ENCODE measurements around the gene KCNN3. TPM values are rescaled to one million over a fixed set of nuclear protein-coding genes. Genes with fewer than 3 reads are reported as not detected.

KCNN3 gene
- total and polyA plus RNA-seq, 2 of the 8 experiments (the other 6 are each of a cell fraction or from before 2014, with no cell fraction given): 2.8 to 3.7 TPM

DNA sequence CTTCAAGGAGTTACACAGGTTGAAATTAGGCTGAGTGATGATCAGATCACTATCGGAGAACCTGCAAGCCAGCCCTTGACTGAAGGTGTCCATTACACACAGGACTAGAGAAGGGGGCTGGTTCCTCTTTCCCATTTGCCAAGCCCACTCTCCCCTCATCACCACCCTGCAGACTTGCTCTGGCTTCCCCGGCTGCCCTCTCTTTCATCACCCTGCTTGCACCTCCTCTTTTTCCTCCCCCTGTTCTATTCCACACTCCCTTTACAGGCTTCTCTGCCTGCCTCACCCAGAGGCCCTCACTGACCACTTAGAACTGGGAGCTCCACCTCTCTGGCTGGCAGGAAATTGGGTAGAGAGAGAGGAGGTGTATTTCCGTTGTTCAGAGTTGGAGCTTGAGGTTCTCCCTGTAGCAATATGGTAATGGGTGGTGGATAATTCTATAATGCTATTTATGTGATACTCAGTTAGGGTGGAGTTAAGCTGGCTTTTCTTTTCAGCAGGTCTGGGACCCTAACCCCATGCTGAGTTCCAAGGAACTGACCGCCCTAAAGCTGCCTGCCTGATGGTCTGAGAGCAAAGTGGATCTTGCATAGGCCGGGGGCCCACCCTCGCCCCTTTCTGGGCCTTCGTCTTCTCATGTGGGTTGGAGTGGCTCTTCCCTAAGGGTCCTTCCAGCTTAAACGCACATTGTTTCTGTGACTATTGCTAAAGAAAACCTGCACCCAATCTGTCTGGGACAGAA lies 150.3 kb downstream of the KCNN3 start:
- Histone ChIP-seq H3K36me3 (ENCODE audit: control insufficient read depth in 2 of 4, insufficient read depth in 4 of 4, low read length in 3 of 4) (no peaks in the 10 kb centered on the region), H3K18ac (ENCODE audit: extremely low read depth, low read length) (no peak overlapping the region), H2BK5ac (ENCODE audit: low read depth, low read length) (no peak overlapping the region), H3K14ac (ENCODE audit: insufficient read length) (no peak overlapping the region), H2BK12ac (ENCODE audit: low read depth, low read length) (no peak overlapping the region), H3K56ac (replicated peaks; ENCODE audit: insufficient read length, low read depth, low read length) (no peak overlapping the region), H2BK20ac (ENCODE audit: low read length) (no peak overlapping the region), H3K9me3 (ENCODE audit: insufficient read depth in 2 of 2, low read depth in 1 of 2, low read length in 1 of 2) (no peaks in the 10 kb centered on the region), H4K5ac (ENCODE audit: insufficient read length, low read depth, low read length) (no peak overlapping the region), H3K27ac (ENCODE audit: low read depth, low read length) (no peak overlapping the region), H3K4me1 (replicated peaks in 1 of 4; ENCODE audit: control insufficient read depth in 3 of 4, insufficient read depth in 4 of 4, low read length in 3 of 4) (no peaks in the 10 kb centered on the region), H3K79me1 (ENCODE audit: low read depth, low read length) (no peaks in the 10 kb centered on the region), H4K91ac (replicated peaks; ENCODE audit: insufficient read length, low read length) (no peak overlapping the region), H2BK120ac (replicated peaks; ENCODE audit: low read depth, low read length) (no peak overlapping the region), H3K4me2 (ENCODE audit: insufficient read depth in 1 of 2, low read depth in 2 of 2, low read length in 2 of 2) (no peak overlapping the region), H3K79me2 (ENCODE audit: control insufficient read depth in 1 of 2, insufficient read depth in 2 of 2, low read length in 2 of 2) (no peaks in the 10 kb centered on the region), H2AK5ac (ENCODE audit: low read depth, low read length) (no peak overlapping the region), H3K23me2 (ENCODE audit: low read depth, low read length) (no peaks in the 10 kb centered on the region), H3K23ac (ENCODE audit: insufficient read length) (no peak overlapping the region), H3K9ac (replicated peaks in 1 of 4; ENCODE audit: extremely low read depth in 1 of 4, low read depth in 3 of 4, low read length in 3 of 4) (no peak overlapping the region), H3K4ac (replicated peaks; ENCODE audit: insufficient read length, low read depth, low read length) (no peak overlapping the region), H3K4me3 (ENCODE audit: extremely low read depth in 1 of 4, insufficient read depth in 2 of 4, low read depth in 3 of 4, low read length in 4 of 4) (no peak overlapping the region), H4K8ac (ENCODE audit: extremely low read depth, insufficient read depth, low read length) (no peak overlapping the region), H4K20me1 (replicated peaks in 1 of 2; ENCODE audit: control insufficient read depth in 1 of 2, insufficient read depth in 2 of 2, low read length in 2 of 2) (no peaks in the 10 kb centered on the region), H2BK15ac (ENCODE audit: low read length) (no peak overlapping the region), H2AFZ (ENCODE audit: low read length) (no peak overlapping the region), H3K27me3 (replicated peaks in 1 of 4; ENCODE audit: control insufficient read depth in 3 of 4, extremely low read depth in 1 of 4, insufficient read depth in 3 of 4, low read length in 3 of 4) (no peaks in the 10 kb centered on the region)
- WGBS, 2 experiments (ENCODE audit: extremely low coverage in 1 of 2, insufficient coverage in 1 of 2, insufficient read length in 1 of 2, insufficient replicate concordance in 2 of 2, low coverage in 1 of 2, low lambda C conversion rate in 2 of 2, missing lambda C conversion rate in 1 of 2): 87% methylated on average over 8 of the region's 8 CpGs; no CpG with 5 or more reads in 1 of the 2 experiments
- FAIRE-seq: no peak
- POLR2A ChIA-PET (ENCODE audit: partially characterized antibody): no interaction called here
- CTCF ChIA-PET (ENCODE audit: partially characterized antibody): interaction anchor here (0.8 to 2.3 kb wide), 4 partner anchors 22 to 149 kb away, joined by 3 to 10 read pairs (median 4); no protein-coding TSS in a partner anchor
- DNase-seq (ENCODE audit: low read depth in 1 of 2, low spot score in 2 of 2): no peak
- TF ChIP-seq POLR2AphosphoS5 (IDR thresholded peaks at IDR 0.05; ENCODE audit: low read depth, low read length): no peak
